Measurements from ENCODE around the gene ANTXR1. TPM values are rescaled to one million over a fixed set of nuclear protein-coding genes. Genes with fewer than 3 reads are reported as not detected.

ANTXR1 gene
- total RNA-seq, 2 experiments from 2014 or later, result 0.05 to 0.23 TPM

GRCh38 chr2:69177785-69178636 lies 165.0 kb downstream of the ANTXR1 start:
- Mint-ChIP-seq H3K27me3 (peaks cover 27% of the 10 kb centered on the region), H3K27ac (no peak overlapping the region), H3K4me1 (peaks cover 8% of the 10 kb centered on the region), H3K36me3 (ENCODE audit: low read depth) (no peaks in the 10 kb centered on the region), H3K4me3 (no peak overlapping the region), H3K9me3 (no peaks in the 10 kb centered on the region)
- POLR2A ChIA-PET, result no interaction called here
- CTCF ChIA-PET, result no interaction called here
- peak; percentile 8 for DNase-seq

- Mint-ChIP-seq H3K4me1 (peaks cover 8% of the 10 kb centered on the region), H3K4me3 (no peak overlapping the region), H3K27ac (no peak overlapping the region), H3K27me3 (peaks cover 25% of the 10 kb centered on the region), H3K9me3 (no peaks in the 10 kb centered on the region), H3K36me3 (ENCODE audit: low read depth) (no peaks in the 10 kb centered on the region)
- POLR2A ChIA-PET, result no interaction called here
- DNase-seq, result no peak
- CTCF ChIA-PET, result interaction anchor here (1.8 kb wide), 1 partner anchor 14 kb away, joined by 4 read pairs; no protein-coding TSS in a partner anchor
Observed at GRCh38 chr2:69178756-69179155, 165.8 kb downstream of the ANTXR1 start.

GRCh38 chr2:69180227-69180626 lies 167.2 kb downstream of the ANTXR1 start:
- no peak overlapping the region for H3K27ac Mint-ChIP-seq
- POLR2A ChIA-PET, result no interaction called here
- H3K27me3 Mint-ChIP-seq, result peaks cover 19% of the 10 kb centered on the region
- H3K4me3 Mint-ChIP-seq, result no peak overlapping the region
- no peak for DNase-seq
- H3K36me3 Mint-ChIP-seq (ENCODE audit: low read depth), result no peaks in the 10 kb centered on the region
- no peaks in the 10 kb centered on the region for H3K9me3 Mint-ChIP-seq
- CTCF ChIA-PET, result interaction anchor here (1.8 kb wide), 1 partner anchor 15 kb away, joined by 4 read pairs; no protein-coding TSS in a partner anchor
- peaks cover 8% of the 10 kb centered on the region for H3K4me1 Mint-ChIP-seq

GRCh38 chr2:69180974-69181373 lies 168.0 kb downstream of the ANTXR1 start:
- H3K27me3 Mint-ChIP-seq, result peaks cover 19% of the 10 kb centered on the region
- no peak overlapping the region for H3K27ac Mint-ChIP-seq
- peaks cover 8% of the 10 kb centered on the region for H3K4me1 Mint-ChIP-seq
- no peak for DNase-seq
- H3K9me3 Mint-ChIP-seq, result no peaks in the 10 kb centered on the region
- ChIA-PET POLR2A (no interaction called here), CTCF (no interaction called here)
- H3K4me3 Mint-ChIP-seq, result no peak overlapping the region
- no peaks in the 10 kb centered on the region for H3K36me3 Mint-ChIP-seq (ENCODE audit: low read depth)

GRCh38 chr2:69181806-69182427 lies 168.9 kb downstream of the ANTXR1 start:
- peaks cover 6% of the 10 kb centered on the region for H3K4me1 Mint-ChIP-seq
- peaks cover 20% of the 10 kb centered on the region for H3K27me3 Mint-ChIP-seq
- H3K9me3 Mint-ChIP-seq, result no peaks in the 10 kb centered on the region
- CTCF ChIA-PET, result no interaction called here
- no peak for DNase-seq
- H3K4me3 Mint-ChIP-seq, result no peak overlapping the region
- POLR2A ChIA-PET, result no interaction called here
- no peaks in the 10 kb centered on the region for H3K36me3 Mint-ChIP-seq (ENCODE audit: low read depth)
- H3K27ac Mint-ChIP-seq, result no peak overlapping the region

GRCh38 chr2:69183659-69184058 lies 170.7 kb downstream of the ANTXR1 start:
- H3K4me1 Mint-ChIP-seq, result no peaks in the 10 kb centered on the region
- H3K27me3 Mint-ChIP-seq, result peaks cover 16% of the 10 kb centered on the region
- no peaks in the 10 kb centered on the region for H3K9me3 Mint-ChIP-seq
- ChIA-PET POLR2A (no interaction called here), CTCF (interaction anchor here (0.9 kb wide), 2 partner anchors 10 to 67 kb away, joined by 3 to 4 read pairs; no protein-coding TSS in a partner anchor)
- no peak for DNase-seq
- H3K4me3 Mint-ChIP-seq, result no peak overlapping the region
- no peaks in the 10 kb centered on the region for H3K36me3 Mint-ChIP-seq (ENCODE audit: low read depth)
- H3K27ac Mint-ChIP-seq, result no peak overlapping the region

- Mint-ChIP-seq H3K4me3 (no peak overlapping the region), H3K4me1 (no peaks in the 10 kb centered on the region), H3K27me3 (peaks cover 16% of the 10 kb centered on the region)
Observed at GRCh38 chr2:69184224-69184623, 171.2 kb downstream of the ANTXR1 start.

GRCh38 chr2:69185807-69186206 lies 172.8 kb downstream of the ANTXR1 start:
- peaks cover 9% of the 10 kb centered on the region for H3K27me3 Mint-ChIP-seq
- no peak for DNase-seq
- H3K4me3 Mint-ChIP-seq, result no peak overlapping the region
- no peak overlapping the region for H3K27ac Mint-ChIP-seq
- no peaks in the 10 kb centered on the region for H3K36me3 Mint-ChIP-seq (ENCODE audit: low read depth)
- ChIA-PET POLR2A (no interaction called here), CTCF (no interaction called here)
- H3K9me3 Mint-ChIP-seq, result no peaks in the 10 kb centered on the region
- no peaks in the 10 kb centered on the region for H3K4me1 Mint-ChIP-seq

More at GRCh38 chr2:69184224-69184623, 171.2 kb downstream of the ANTXR1 start:
- H3K9me3 Mint-ChIP-seq, result no peaks in the 10 kb centered on the region
- ChIA-PET POLR2A (no interaction called here), CTCF (interaction anchor here (0.9 kb wide), 2 partner anchors 11 to 68 kb away, joined by 3 to 4 read pairs; no protein-coding TSS in a partner anchor)
- no peak for DNase-seq
- no peaks in the 10 kb centered on the region for H3K36me3 Mint-ChIP-seq (ENCODE audit: low read depth)
- no peak overlapping the region for H3K27ac Mint-ChIP-seq

GRCh38 chr2:69186614-69187013 lies 173.6 kb downstream of the ANTXR1 start:
- Mint-ChIP-seq H3K27ac (no peak overlapping the region), H3K27me3 (peaks cover 11% of the 10 kb centered on the region), H3K4me3 (no peak overlapping the region), H3K36me3 (ENCODE audit: low read depth) (no peaks in the 10 kb centered on the region), H3K4me1 (no peaks in the 10 kb centered on the region), H3K9me3 (no peaks in the 10 kb centered on the region)
- ChIA-PET CTCF (no interaction called here), POLR2A (no interaction called here)
- DNase-seq, result no peak

- POLR2A ChIA-PET, result no interaction called here
- H3K4me1 Mint-ChIP-seq, result no peaks in the 10 kb centered on the region
- no peak for DNase-seq
- H3K27me3 Mint-ChIP-seq, result peaks cover 19% of the 10 kb centered on the region
- H3K4me3 Mint-ChIP-seq, result no peak overlapping the region
- CTCF ChIA-PET, result interaction anchor here (0.6 kb wide), 1 partner anchor 78 kb away, joined by 3 read pairs; no protein-coding TSS in a partner anchor
- no peaks in the 10 kb centered on the region for H3K36me3 Mint-ChIP-seq (ENCODE audit: low read depth)
- no peaks in the 10 kb centered on the region for H3K9me3 Mint-ChIP-seq
- H3K27ac Mint-ChIP-seq, result no peak overlapping the region
Observed at GRCh38 chr2:69188182-69188900, 175.4 kb downstream of the ANTXR1 start.

- H3K36me3 Mint-ChIP-seq (ENCODE audit: low read depth), result no peaks in the 10 kb centered on the region
- H3K9me3 Mint-ChIP-seq, result no peaks in the 10 kb centered on the region
- CTCF ChIA-PET, result no interaction called here
- POLR2A ChIA-PET, result no interaction called here
- no peak overlapping the region for H3K27ac Mint-ChIP-seq
- H3K4me3 Mint-ChIP-seq, result no peak overlapping the region
- peaks cover 22% of the 10 kb centered on the region for H3K27me3 Mint-ChIP-seq
- no peak for DNase-seq
- no peaks in the 10 kb centered on the region for H3K4me1 Mint-ChIP-seq
Observed at GRCh38 chr2:69190743-69191404, 177.9 kb downstream of the ANTXR1 start.

- H3K4me3 Mint-ChIP-seq, result no peak overlapping the region
- H3K27me3 Mint-ChIP-seq, result peaks cover 22% of the 10 kb centered on the region
- no peaks in the 10 kb centered on the region for H3K9me3 Mint-ChIP-seq
- POLR2A ChIA-PET, result no interaction called here
- no peaks in the 10 kb centered on the region for H3K4me1 Mint-ChIP-seq
- CTCF ChIA-PET, result no interaction called here
- DNase-seq, result no peak
- H3K36me3 Mint-ChIP-seq (ENCODE audit: low read depth), result no peaks in the 10 kb centered on the region
- no peak overlapping the region for H3K27ac Mint-ChIP-seq
Observed at GRCh38 chr2:69191634-69192033, 178.7 kb downstream of the ANTXR1 start.
